SU-DHL-6 (cell line): ENCODE data around the gene CLDN6.

Experiments used
- H2AFZ ChIP-seq: fragments of 200-600 bp; sonication (generic); 2 replicates; pipeline ENCODE4 v1.6.1; 2014; ENCODE audit warnings: low read depth, mild to moderate bottlenecking, moderate library complexity, mixed read lengths, antibody characterized with exemption, low read length; ENCODE audit not compliant: severe bottlenecking
- H3F3A ChIP-seq: fragments of 200-600 bp; shearing (Covaris generic); 2 replicates; pipeline ENCODE4 v1.6.0; 2016; ENCODE audit warnings: antibody characterized with exemption, mild to moderate bottlenecking; ENCODE audit not compliant: insufficient read depth
- H3K27ac ChIP-seq: fragments of 200-600 bp; sonication (generic); 2 replicates; pipeline ENCODE4 v1.5.1; 2016; ENCODE audit warnings: low read depth, mild to moderate bottlenecking, low read length, moderate library complexity, mixed read lengths
- H3K27me3 ChIP-seq: fragments of 200-600 bp; sonication (generic), shearing (Covaris generic); 2 replicates; pipeline ENCODE4 v1.6.0; 2014; ENCODE audit warnings: mild to moderate bottlenecking, low read length
- H3K36me3 ChIP-seq: fragments of 200-600 bp; sonication (generic); 2 replicates; pipeline ENCODE4 v1.6.1; 2014; ENCODE audit warnings: mild to moderate bottlenecking, low read length, mixed read lengths
- H3K4me2 ChIP-seq: fragments of 300-600, 200-600 bp; shearing (Covaris generic), sonication (generic); 2 replicates; pipeline ENCODE4 v1.6.0; 2014; ENCODE audit warnings: low read length, low read depth, mild to moderate bottlenecking; ENCODE audit not compliant: poor library complexity, severe bottlenecking
- H3K4me3 ChIP-seq: fragments of 200-600 bp; sonication (generic); 2 replicates; pipeline ENCODE4 v1.5.1; 2014; ENCODE audit warnings: antibody characterized with exemption, low read length, mild to moderate bottlenecking, mixed read lengths; ENCODE audit not compliant: insufficient read depth, poor library complexity, severe bottlenecking
- H3K79me2 ChIP-seq: fragments of 200-600 bp; sonication (generic); 2 replicates; pipeline ENCODE4 v1.6.1; 2014; ENCODE audit warnings: mild to moderate bottlenecking, low read length, moderate library complexity; ENCODE audit not compliant: insufficient read depth
- H3K9ac ChIP-seq: fragments of 200-600 bp; sonication (generic); 2 replicates; pipeline ENCODE4 v1.7.0; 2014; ENCODE audit warnings: mild to moderate bottlenecking, low read length
- H3K9me2 ChIP-seq: fragments of 200-600 bp; sonication (generic); replicated peaks from 2 replicates; pipeline ENCODE4 v1.6.1; 2014; ENCODE audit warnings: low read length; ENCODE audit not compliant: insufficient read depth
- H3K9me3 ChIP-seq: fragments of 200-600 bp; sonication (generic); 2 replicates; pipeline ENCODE4 v1.6.1; 2014; ENCODE audit warnings: low read length, mixed read lengths; ENCODE audit not compliant: insufficient read depth
- H4K20me1 ChIP-seq: fragments of 200-600 bp; sonication (generic); 2 replicates; pipeline ENCODE4 v1.6.1; 2014; ENCODE audit warnings: low read depth, mild to moderate bottlenecking, antibody characterized with exemption, low read length, moderate library complexity, mixed read lengths
- EZH2phosphoT487 ChIP-seq: fragments of 200-600 bp; sonication (generic), shearing (Covaris generic); conservative IDR thresholded peaks from 2 replicates; pipeline ENCODE4 v1.6.1; 2018; ENCODE audit warnings: mild to moderate bottlenecking, antibody characterized with exemption, low read length, moderate library complexity, mixed read lengths
- TF ChIP-seq, protein P1 (sequence below): fragments of 200-600 bp; sonication (generic); IDR thresholded peaks from one replicate; pipeline ENCODE4 v1.5.1; 2017; ENCODE audit warnings: antibody characterized with exemption, mild to moderate bottlenecking, low read length, moderate library complexity; ENCODE audit not compliant: insufficient read depth, poor library complexity, severe bottlenecking

Gene CLDN6

DNA sequence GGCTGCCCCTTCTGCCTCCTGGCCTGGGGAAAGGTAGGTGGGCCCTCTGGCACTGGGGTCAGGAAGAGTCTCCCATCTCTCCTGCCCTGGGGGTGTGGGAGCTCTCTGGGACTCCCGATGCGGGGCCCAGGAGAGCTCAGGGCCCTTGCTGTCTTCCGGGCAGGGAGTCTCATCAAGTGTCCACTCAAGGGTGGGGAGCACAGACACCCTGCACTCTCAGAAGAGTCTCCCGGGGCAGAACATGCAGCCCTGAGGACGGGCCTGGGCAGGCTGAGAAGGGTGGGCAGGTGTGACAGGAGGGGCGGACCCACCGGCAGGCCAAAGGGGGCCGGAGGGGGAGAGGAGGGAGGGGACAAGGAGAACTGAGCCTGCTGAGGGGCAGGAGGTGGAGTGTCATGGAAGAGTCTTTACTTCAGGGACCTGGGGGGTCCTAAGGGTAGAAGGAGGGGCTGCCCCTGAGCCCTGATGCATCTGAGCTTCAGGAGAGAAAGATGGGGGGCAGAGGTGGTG lies 29.3 kb downstream of the CLDN6 start:
- no peaks in the 10 kb centered on the region for H3F3A ChIP-seq
- H2AFZ ChIP-seq: no peak overlapping the region
- no peaks in the 10 kb centered on the region for H3K9me3 ChIP-seq
- H3K4me2 ChIP-seq: no peak overlapping the region
- no peak for TF ChIP-seq EZH2phosphoT487
- TF ChIP-seq, protein P1, sequence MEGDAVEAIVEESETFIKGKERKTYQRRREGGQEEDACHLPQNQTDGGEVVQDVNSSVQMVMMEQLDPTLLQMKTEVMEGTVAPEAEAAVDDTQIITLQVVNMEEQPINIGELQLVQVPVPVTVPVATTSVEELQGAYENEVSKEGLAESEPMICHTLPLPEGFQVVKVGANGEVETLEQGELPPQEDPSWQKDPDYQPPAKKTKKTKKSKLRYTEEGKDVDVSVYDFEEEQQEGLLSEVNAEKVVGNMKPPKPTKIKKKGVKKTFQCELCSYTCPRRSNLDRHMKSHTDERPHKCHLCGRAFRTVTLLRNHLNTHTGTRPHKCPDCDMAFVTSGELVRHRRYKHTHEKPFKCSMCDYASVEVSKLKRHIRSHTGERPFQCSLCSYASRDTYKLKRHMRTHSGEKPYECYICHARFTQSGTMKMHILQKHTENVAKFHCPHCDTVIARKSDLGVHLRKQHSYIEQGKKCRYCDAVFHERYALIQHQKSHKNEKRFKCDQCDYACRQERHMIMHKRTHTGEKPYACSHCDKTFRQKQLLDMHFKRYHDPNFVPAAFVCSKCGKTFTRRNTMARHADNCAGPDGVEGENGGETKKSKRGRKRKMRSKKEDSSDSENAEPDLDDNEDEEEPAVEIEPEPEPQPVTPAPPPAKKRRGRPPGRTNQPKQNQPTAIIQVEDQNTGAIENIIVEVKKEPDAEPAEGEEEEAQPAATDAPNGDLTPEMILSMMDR: no peak
- H3K4me3 ChIP-seq: no peak overlapping the region
- H3K27me3 ChIP-seq: no peaks in the 10 kb centered on the region
- H4K20me1 ChIP-seq: no peaks in the 10 kb centered on the region
- H3K79me2 ChIP-seq: no peaks in the 10 kb centered on the region
- no peak overlapping the region for H3K27ac ChIP-seq
- H3K36me3 ChIP-seq: no peaks in the 10 kb centered on the region
- no peaks in the 10 kb centered on the region for H3K9me2 ChIP-seq
- no peak overlapping the region for H3K9ac ChIP-seq

DNA sequence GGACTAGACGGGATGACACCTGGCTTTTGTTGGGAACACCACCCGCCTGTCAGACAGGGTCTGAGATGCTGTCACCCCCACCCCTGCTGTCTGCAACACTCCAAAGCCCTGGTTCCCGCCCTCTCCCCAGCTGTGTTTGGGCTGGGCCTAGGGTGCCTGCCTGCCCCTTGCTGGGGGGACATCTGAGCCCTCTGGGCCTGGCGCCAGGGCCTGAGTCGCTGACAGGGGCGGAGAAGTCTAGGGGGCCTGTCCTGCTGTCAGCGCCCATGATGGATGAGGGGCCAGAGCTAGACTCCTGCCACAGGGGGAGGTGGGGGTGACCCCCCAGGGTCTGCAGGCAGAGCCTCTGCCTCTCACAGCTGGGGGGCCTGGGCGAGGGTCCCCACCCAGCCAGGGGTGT lies 30.1 kb downstream of the CLDN6 start:
- Histone ChIP-seq H3K9ac (no peak overlapping the region), H2AFZ (no peak overlapping the region), H3K9me3 (no peaks in the 10 kb centered on the region), H4K20me1 (no peaks in the 10 kb centered on the region), H3K4me2 (no peak overlapping the region), H3K4me3 (no peak overlapping the region), H3K9me2 (no peaks in the 10 kb centered on the region), H3F3A (peaks cover 7% of the 10 kb centered on the region), H3K27ac (no peak overlapping the region), H3K27me3 (no peaks in the 10 kb centered on the region), H3K36me3 (no peaks in the 10 kb centered on the region), H3K79me2 (no peaks in the 10 kb centered on the region)
- TF ChIP-seq EZH2phosphoT487: no peak
- TF ChIP-seq, protein P1: no peak

DNA sequence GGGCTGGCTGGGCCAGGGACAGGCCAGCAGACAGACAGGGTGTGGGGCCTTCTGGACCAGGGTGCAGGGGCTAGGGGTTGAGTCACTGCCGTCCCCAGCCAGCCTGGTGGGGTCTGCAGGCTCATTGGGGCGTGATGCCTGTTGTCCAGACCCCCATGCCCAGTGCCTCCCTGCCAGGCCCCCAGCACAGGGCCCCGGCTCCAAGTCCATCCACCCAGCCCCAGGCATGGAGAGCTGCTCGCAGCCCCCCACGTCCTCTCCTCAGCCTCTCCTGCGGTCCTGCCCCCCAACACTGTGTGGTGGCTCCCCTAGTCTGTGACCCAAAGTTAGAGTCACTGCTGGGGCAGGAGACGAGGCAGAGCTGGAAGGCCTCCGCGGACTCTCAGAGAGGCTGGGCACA lies 30.7 kb downstream of the CLDN6 start:
- H3K4me3 ChIP-seq: no peak overlapping the region
- no peaks in the 10 kb centered on the region for H3K27me3 ChIP-seq
- H3K79me2 ChIP-seq: no peaks in the 10 kb centered on the region
- no peak overlapping the region for H3K9ac ChIP-seq
- H3K36me3 ChIP-seq: no peaks in the 10 kb centered on the region
- H4K20me1 ChIP-seq: no peaks in the 10 kb centered on the region
- no peak overlapping the region for H3K4me2 ChIP-seq
- H3K27ac ChIP-seq: no peak overlapping the region
- TF ChIP-seq, protein P1: no peak
- TF ChIP-seq EZH2phosphoT487: no peak
- H3K9me2 ChIP-seq: no peaks in the 10 kb centered on the region
- no peaks in the 10 kb centered on the region for H3K9me3 ChIP-seq
- peaks cover 11% of the 10 kb centered on the region for H3F3A ChIP-seq
- no peak overlapping the region for H2AFZ ChIP-seq
